IMR-90 (cell line): ENCODE results near the gene TAPBP. TPM values are rescaled to one million over a fixed set of nuclear protein-coding genes. Genes with fewer than 3 reads are reported as not detected.

Experiments
- ATAC-seq: fragments of 200-7000 bp; cut with Tn5 transposase; 2 replicates; pipeline ENCODE4 v1.9.1; 2020; ENCODE audit warnings: low read depth, mild to moderate bottlenecking, moderate library complexity
- BruUV-seq: library from RNA; stranded (reverse); fragments of 400-500 nt; replicated peaks from 2 replicates; lab custom pipeline; 2021; lab: Mats Ljungman, UMichigan
- CTCF ChIA-PET: fragments of 300-600 bp; formaldehyde crosslinking; extraction: SDS; loops from one replicate; lab custom pipeline; 2021; ENCODE audit warnings: antibody characterized with exemption; lab: Yijun Ruan, JAX
- POLR2A ChIA-PET: fragments of 300-600 bp; sonication (Branson Sonifier 250); formaldehyde crosslinking; loops from one replicate; lab custom pipeline; 2022; ENCODE audit warnings: antibody characterized with exemption; ENCODE audit not compliant: unreplicated experiment; lab: Charles Lee
- DNase-seq: peaks from one replicate; pipeline ENCODE4 v3.0.0; 2013
- H2AFZ ChIP-seq: replicated peaks from 2 replicates; pipeline ENCODE3; 2013; ENCODE audit warnings: low read length, mild to moderate bottlenecking; ENCODE audit not compliant: poor library complexity
- H2AK5ac ChIP-seq: 2 replicates; pipeline ENCODE4 v1.6.1; 2013; ENCODE audit warnings: low read depth, low read length, inconsistent platforms
- H2AK9ac ChIP-seq: replicated peaks from 2 replicates; pipeline ENCODE3; 2013; ENCODE audit warnings: mild to moderate bottlenecking, low read depth, low read length, moderate library complexity; ENCODE audit not compliant: poor library complexity
- H2BK120ac ChIP-seq: 2 replicates; pipeline ENCODE4 v1.6.1; 2013; ENCODE audit warnings: low read depth, low read length, inconsistent platforms
- H2BK15ac ChIP-seq: 3 replicates; pipeline ENCODE4 v1.6.1; 2013; ENCODE audit warnings: low read depth, low read length, inconsistent platforms
- H2BK20ac ChIP-seq: 2 replicates; pipeline ENCODE4 v1.6.1; 2013; ENCODE audit warnings: low read depth, mild to moderate bottlenecking, inconsistent platforms, low read length, moderate library complexity
- H2BK5ac ChIP-seq: 2 replicates; pipeline ENCODE4 v1.6.1; 2013; ENCODE audit warnings: mild to moderate bottlenecking, low read depth, low read length, inconsistent platforms; ENCODE audit not compliant: poor library complexity, severe bottlenecking
- H3K14ac ChIP-seq: replicated peaks from 2 replicates; pipeline ENCODE4 v1.6.1; 2013; ENCODE audit warnings: low read depth, low read length, inconsistent platforms
- H3K18ac ChIP-seq: 2 replicates; pipeline ENCODE4 v1.6.1; 2013; ENCODE audit warnings: low read depth, low read length, control low read depth
- H3K23ac ChIP-seq: 2 replicates; pipeline ENCODE4 v1.6.1; 2013; ENCODE audit warnings: low read depth, low read length, inconsistent platforms
- H3K27ac ChIP-seq: 2 replicates; pipeline ENCODE4 v1.5.1; 2013; ENCODE audit warnings: mild to moderate bottlenecking, control low read depth, low read length; ENCODE audit not compliant: insufficient read depth
- H3K27me3 ChIP-seq: 2 replicates; pipeline ENCODE4 v1.6.1; 2013; ENCODE audit warnings: low read length; ENCODE audit not compliant: control insufficient read depth, insufficient read depth
- H3K36me3 ChIP-seq: 2 replicates; pipeline ENCODE4 v1.6.1; 2013; ENCODE audit warnings: low read length, mixed read lengths; ENCODE audit not compliant: control insufficient read depth, insufficient read depth
- H3K4ac ChIP-seq: 2 replicates; pipeline ENCODE4 v1.6.1; 2013; ENCODE audit warnings: low read depth, low read length, inconsistent platforms
- H3K4me1 ChIP-seq: 2 replicates; pipeline ENCODE4 v1.6.1; 2013; ENCODE audit warnings: low read length, mixed read lengths; ENCODE audit not compliant: control insufficient read depth, insufficient read depth
- H3K4me2 ChIP-seq: 2 replicates; pipeline ENCODE4 v1.6.1; 2013; ENCODE audit warnings: low read depth, mild to moderate bottlenecking, control low read depth, low read length, moderate library complexity
- H3K4me3 ChIP-seq: 2 replicates; pipeline ENCODE4 v1.5.1; 2013; ENCODE audit warnings: low read depth, mild to moderate bottlenecking, control low read depth, low read length, moderate library complexity; ENCODE audit not compliant: insufficient read depth
- H3K56ac ChIP-seq: 2 replicates; pipeline ENCODE4 v1.6.1; 2013; ENCODE audit warnings: low read length, inconsistent platforms; ENCODE audit not compliant: insufficient read depth; ENCODE audit errors: extremely low read depth
- H3K79me1 ChIP-seq, 2 experiments: 2 replicates each; pipeline ENCODE4 v1.6.1; 2013; ENCODE audit warnings: low read length in 2 of 2, inconsistent platforms in 1 of 2, low read depth in 1 of 2
- H3K9ac ChIP-seq: 2 replicates; pipeline ENCODE4 v1.6.1; 2013; ENCODE audit warnings: low read depth, low read length, control low read depth
- H3K9me1 ChIP-seq: 2 replicates; pipeline ENCODE4 v1.6.1; 2013; ENCODE audit warnings: low read length, inconsistent platforms; ENCODE audit not compliant: insufficient read depth
- H3K9me3 ChIP-seq: 2 replicates; pipeline ENCODE4 v1.6.1; 2013; ENCODE audit warnings: low read length; ENCODE audit not compliant: control insufficient read depth, insufficient read depth
- H4K20me1 ChIP-seq: 2 replicates; pipeline ENCODE4 v1.6.1; 2013; ENCODE audit warnings: low read length, inconsistent platforms; ENCODE audit not compliant: insufficient read depth
- H4K5ac ChIP-seq: 2 replicates; pipeline ENCODE4 v1.6.1; 2013; ENCODE audit warnings: mild to moderate bottlenecking, low read depth, low read length, control low read depth
- H4K8ac ChIP-seq, 2 experiments: 2 replicates each; pipeline ENCODE4 v1.6.1; 2013; ENCODE audit warnings: low read depth in 2 of 2, low read length in 2 of 2, control low read depth in 1 of 2, inconsistent platforms in 1 of 2
- H4K91ac ChIP-seq: 2 replicates; pipeline ENCODE4 v1.6.1; 2013; ENCODE audit warnings: low read depth, low read length, inconsistent platforms; ENCODE audit not compliant: insufficient read depth
- BHLHE40 ChIP-seq: fragments of 150-350 bp; IDR thresholded peaks from 2 replicates; pipeline ENCODE4 v1.6.1; 2016; ENCODE audit warnings: mild to moderate bottlenecking, low read depth, low read length
- CEBPB ChIP-seq: IDR thresholded peaks from 2 replicates; pipeline ENCODE4 v1.6.1; 2012; ENCODE audit warnings: low read depth, low read length, improper control_type of control experiment
- CHD1 ChIP-seq: IDR thresholded peaks from 2 replicates; pipeline ENCODE4 v1.6.1; 2012; ENCODE audit warnings: low read depth, low read length, improper control_type of control experiment
- ELK1 ChIP-seq: fragments of 150-350 bp; IDR thresholded peaks from 2 replicates; pipeline ENCODE4 v1.6.1; 2016; ENCODE audit warnings: low read depth, mild to moderate bottlenecking, low read length, moderate library complexity, borderline replicate concordance
- FOS ChIP-seq: fragments of 150-350 bp; IDR thresholded peaks from 2 replicates; pipeline ENCODE4 v1.6.1; 2016; ENCODE audit warnings: low read depth, low read length
- MAFK ChIP-seq: IDR thresholded peaks from 2 replicates; pipeline ENCODE4 v1.6.1; 2012; ENCODE audit warnings: low read depth, low read length, improper control_type of control experiment
- MAZ ChIP-seq: IDR thresholded peaks from 2 replicates; pipeline ENCODE4 v1.6.1; 2012; ENCODE audit warnings: low read depth, mild to moderate bottlenecking, low read length, improper control_type of control experiment, moderate library complexity, borderline replicate concordance
- MXI1 ChIP-seq: IDR thresholded peaks from 2 replicates; pipeline ENCODE4 v1.6.1; 2012; ENCODE audit warnings: low read depth, mild to moderate bottlenecking, low read length, moderate library complexity, borderline replicate concordance
- NFE2L2 ChIP-seq: fragments of 150-350 bp; IDR thresholded peaks from 2 replicates; pipeline ENCODE4 v1.6.1; 2016; ENCODE audit warnings: low read depth, mild to moderate bottlenecking, low read length
- POLR2A ChIP-seq: IDR thresholded peaks from 2 replicates; pipeline ENCODE4 v1.6.1; 2012; ENCODE audit warnings: mild to moderate bottlenecking, low read depth, low read length
- RAD21 ChIP-seq: IDR thresholded peaks from 2 replicates; pipeline ENCODE4 v1.6.1; 2012; ENCODE audit warnings: low read length, improper control_type of control experiment
- RCOR1 ChIP-seq: IDR thresholded peaks from 2 replicates; pipeline ENCODE4 v1.6.1; 2012; ENCODE audit warnings: mild to moderate bottlenecking, low read length, improper control_type of control experiment; ENCODE audit not compliant: insufficient replicate concordance
- RFX5 ChIP-seq: IDR thresholded peaks from 2 replicates; pipeline ENCODE4 v1.8.0; 2012; ENCODE audit warnings: low read depth, mild to moderate bottlenecking, low read length, moderate library complexity
- SMC3 ChIP-seq: fragments of 150-350 bp; IDR thresholded peaks from 2 replicates; pipeline ENCODE4 v1.6.1; 2016; ENCODE audit warnings: low read depth, mild to moderate bottlenecking, antibody characterized with exemption, low read length, moderate library complexity
- USF2 ChIP-seq: fragments of 150-350 bp; IDR thresholded peaks from 2 replicates; pipeline ENCODE4 v1.6.1; 2017; ENCODE audit warnings: mild to moderate bottlenecking, antibody characterized with exemption, low read length, low read depth
- WGBS, 2 experiments: methylation state at CpG; one replicate each; pipeline versions ENCODE4 v1.1.5 to v1.1.7; 2013; ENCODE audit warnings: missing lambda C conversion rate in 2 of 2; ENCODE audit not compliant: insufficient read length in 1 of 2; ENCODE audit errors: extremely low coverage in 2 of 2; 5-methylcytosine and 5-hydroxymethylcytosine counted together
- dilution Hi-C: fragments of 300-500 bp; cut with HindIII; formaldehyde crosslinking; loops from one replicate; pipeline ENCODE4 v1.14.3; 2018; ENCODE audit warnings: low sequenced_read_pairs; ENCODE audit not compliant: unreplicated experiment
- in situ Hi-C: fragments of 300-500 bp; cut with MboI; formaldehyde crosslinking; loops from 3 replicates; pipeline ENCODE4 v1.14.3; 2019; ENCODE audit warnings: low sequenced_read_pairs, inconsistent platforms, mixed read lengths
- intact Hi-C: fragments of 100-400 bp; cut with micrococcal nuclease; formaldehyde crosslinking; loops from 2 replicates; pipeline ENCODE4 v1.10.0; 2022
- polyA plus RNA-seq, 3 experiments: library from polyadenylated mRNA; depleted of rRNA; stranded (reverse); fragments of >200 nt; gene quantifications; 2 replicates each; pipeline ENCODE4 v1.2.3, GENCODE V29; 2012; ENCODE audit warnings: low replicate concordance in 1 of 3
- total RNA-seq: library from RNA; depleted of rRNA; stranded (reverse); fragments of >200 nt; gene quantifications from 2 replicates; pipeline ENCODE4 v1.2.3, GENCODE V29; 2012

The TAPBP gene
- total and polyA plus RNA-seq, 2 of the 4 experiments (the other 2 are of a cell fraction): 13.1 to 63.3 TPM

DNA sequence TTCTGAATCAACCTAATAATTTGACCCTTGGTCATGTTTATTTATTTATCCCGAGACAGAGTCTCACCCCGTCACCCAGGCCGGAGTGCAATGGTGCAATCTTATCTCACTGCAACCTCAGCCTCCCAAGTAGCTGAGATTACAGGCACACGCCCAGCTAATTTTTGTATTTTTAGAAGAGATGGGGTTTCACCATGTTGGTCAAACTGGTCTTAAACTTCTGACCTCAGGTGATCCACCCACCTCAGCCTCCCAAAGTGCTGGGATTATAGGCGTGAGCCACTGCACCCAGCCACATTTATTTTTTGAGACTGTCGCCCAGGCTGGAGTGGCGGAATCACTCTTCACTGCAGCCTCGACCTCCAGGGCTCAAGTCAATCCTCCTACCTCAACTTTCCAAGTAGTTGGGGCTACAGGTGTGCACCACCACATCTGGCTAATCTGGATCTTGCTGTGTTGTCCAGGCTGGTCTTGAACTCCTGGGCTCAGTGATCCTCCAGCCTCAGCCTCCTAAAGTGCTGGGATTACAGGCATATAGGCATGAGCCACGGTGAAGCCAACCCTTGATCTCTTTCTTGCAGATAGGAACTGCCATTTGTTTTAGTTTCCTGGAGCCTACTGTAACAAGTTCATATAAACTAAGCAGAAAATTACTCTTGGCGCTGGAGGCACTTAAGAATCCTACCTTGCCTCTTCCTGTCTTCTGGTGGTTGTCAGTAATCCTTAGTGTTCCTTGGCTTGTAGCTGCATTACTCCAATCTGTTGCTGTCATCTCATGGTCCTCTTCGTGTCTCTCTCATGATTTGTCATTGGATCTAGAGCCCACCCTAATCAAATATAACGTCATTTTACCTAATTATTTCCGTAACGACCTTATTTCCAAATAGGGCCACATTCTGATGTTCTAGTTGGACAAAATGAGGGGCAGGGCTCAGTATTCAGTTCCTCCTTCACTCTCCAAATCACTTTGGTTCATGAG lies 39.7 kb downstream of the TAPBP start:
- Histone ChIP-seq H3K27me3 (no peaks in the 10 kb centered on the region), H2AFZ (no peak overlapping the region), H3K9me3 (no peaks in the 10 kb centered on the region), H2BK120ac (no peak overlapping the region), H2AK9ac (no peak overlapping the region), H2BK5ac (no peak overlapping the region), H3K79me1 (peaks cover 28 to 65% of the 10 kb centered on the region in 2 experiments), H4K5ac (no peak overlapping the region), H3K36me3 (peaks cover 47% of the 10 kb centered on the region), H3K14ac (no peak overlapping the region; the same call in 1 of the 2 replicates), H3K9ac (peak overlapping the region; percentile 31; the same call in 1 of the 2 replicates), H4K20me1 (peaks cover 71% of the 10 kb centered on the region), H3K9me1 (peaks cover 9% of the 10 kb centered on the region), H3K4me2 (peak overlapping the region; percentile 84), H2AK5ac (no peak overlapping the region), H4K8ac (no peak overlapping the region; a peak in 1 of 4 replicates), H3K56ac (no peak overlapping the region), H3K4ac (no peak overlapping the region), H3K18ac (no peak overlapping the region), H4K91ac (no peak overlapping the region), H3K4me3 (no peak overlapping the region), H3K23ac (peak overlapping the region; percentile 82), H3K4me1 (peaks cover 14% of the 10 kb centered on the region), H3K27ac (no peak overlapping the region), H2BK20ac (no peak overlapping the region), H2BK15ac (no peak overlapping the region)
- WGBS, 2 experiments: 86% methylated on average over 4 of the region's 14 CpGs; no CpG with 5 or more reads in 1 of the 2 experiments
- in situ Hi-C loops (no loop called here), intact Hi-C loops (no loop called here), dilution Hi-C loops (no loop called here)
- ChIA-PET POLR2A (no interaction called here), CTCF (no interaction called here)
- no peak for DNase-seq
- ATAC-seq: no peak
- no TSS peak for BruUV-seq
- TF ChIP-seq NFE2L2 (no peak), RAD21 (no peak), CHD1 (no peak), RCOR1 (no peak), SMC3 (no peak), CEBPB (no peak; the same call in 1 of the 2 replicates), MAFK (no peak), POLR2A (no peak; the same call in 1 of the 2 replicates), USF2 (no peak), MAZ (no peak), BHLHE40 (no peak), FOS (no peak), ELK1 (no peak), MXI1 (no peak), RFX5 (no peak)
